H1 (cell line): ENCODE measurements around the gene RIMBP2. TPM values are rescaled to one million over a fixed set of nuclear protein-coding genes. Genes with fewer than 3 reads are reported as not detected.
"Not testable (repeated sequence)": the region's sequence is repeated elsewhere in the genome, so short reads cannot be mapped to it uniquely, and the experiment has no call there.

Source experiments
- CTCF ChIA-PET: fragments of 300-600 bp; sonication (Branson Sonifier 250); formaldehyde crosslinking; loops from one replicate; lab custom pipeline; 2021; ENCODE audit not compliant: partially characterized antibody; lab: Charles Lee
- POLR2A ChIA-PET: fragments of 300-600 bp; sonication (Branson Sonifier 250); formaldehyde crosslinking; loops from one replicate; lab custom pipeline; 2021; ENCODE audit warnings: inconsistent platforms; ENCODE audit not compliant: partially characterized antibody; lab: Charles Lee
- DNase-seq, 2 experiments: peaks; one replicate each; pipeline versions ENCODE4 v3.0.0 to v3.0.0-alpha.2; 2010 to 2022; ENCODE audit warnings: low spot score in 2 of 2, low read depth in 1 of 2, mixed read lengths in 1 of 2
- FAIRE-seq: peaks from 2 replicates; lab custom pipeline; 2011; peaks lifted over from hg19 to GRCh38; lab: Jason Lieb, UNC
- H2AFZ ChIP-seq: 2 replicates; pipeline ENCODE4 v1.8.1; 2012; ENCODE audit warnings: low read length, inconsistent platforms
- H2AK5ac ChIP-seq: 2 replicates; pipeline ENCODE4 v1.6.1; 2013; ENCODE audit warnings: low read depth, low read length
- H2BK120ac ChIP-seq: replicated peaks from 2 replicates; pipeline ENCODE3; 2013; ENCODE audit warnings: low read depth, low read length, inconsistent platforms
- H2BK12ac ChIP-seq: 2 replicates; pipeline ENCODE4 v1.6.1; 2013; ENCODE audit warnings: low read depth, low read length
- H2BK15ac ChIP-seq: 2 replicates; pipeline ENCODE4 v1.6.1; 2013; ENCODE audit warnings: low read length
- H2BK20ac ChIP-seq: 2 replicates; pipeline ENCODE4 v1.6.1; 2013; ENCODE audit warnings: low read length
- H2BK5ac ChIP-seq: 2 replicates; pipeline ENCODE4 v1.6.1; 2013; ENCODE audit warnings: low read depth, low read length
- H3K14ac ChIP-seq: 2 replicates; pipeline ENCODE4 v1.6.1; 2013; ENCODE audit warnings: inconsistent platforms; ENCODE audit not compliant: insufficient read length
- H3K18ac ChIP-seq: 2 replicates; pipeline ENCODE4 v1.6.1; 2013; ENCODE audit warnings: low read length; ENCODE audit errors: extremely low read depth
- H3K23ac ChIP-seq: 2 replicates; pipeline ENCODE4 v1.6.1; 2013; ENCODE audit warnings: inconsistent platforms; ENCODE audit not compliant: insufficient read length
- H3K23me2 ChIP-seq: 2 replicates; pipeline ENCODE4 v1.6.1; 2013; ENCODE audit warnings: low read depth, low read length
- H3K27ac ChIP-seq: 2 replicates; pipeline ENCODE4 v1.6.1; 2011; ENCODE audit warnings: low read depth, low read length, inconsistent platforms
- H3K27me3 ChIP-seq, 4 experiments: replicated peaks in 1 of 4; 1 replicate in 1 of 4; 2 replicates in 3 of 4; pipeline versions ENCODE4 v1.6.1 to v1.8.1; 2011 to 2013; ENCODE audit warnings: low read length in 3 of 4, mild to moderate bottlenecking in 3 of 4, inconsistent platforms in 2 of 4, mixed read lengths in 2 of 4, moderate library complexity in 1 of 4; ENCODE audit not compliant: control insufficient read depth in 3 of 4, insufficient read depth in 3 of 4; ENCODE audit errors: extremely low read depth in 1 of 4
- H3K36me3 ChIP-seq, 4 experiments: 2 replicates each; pipeline versions ENCODE4 v1.6.1 to v1.8.1; 2011 to 2013; ENCODE audit warnings: mild to moderate bottlenecking in 4 of 4, low read length in 3 of 4, moderate library complexity in 2 of 4, control low read depth in 1 of 4, inconsistent platforms in 1 of 4; ENCODE audit not compliant: insufficient read depth in 4 of 4, control insufficient read depth in 2 of 4
- H3K4ac ChIP-seq: replicated peaks from 2 replicates; pipeline ENCODE3; 2013; ENCODE audit warnings: low read length, low read depth, mixed read lengths, inconsistent platforms; ENCODE audit not compliant: insufficient read length
- H3K4me1 ChIP-seq, 4 experiments: replicated peaks in 1 of 4; 1 replicate in 1 of 4; 2 replicates in 3 of 4; pipeline versions ENCODE4 v1.6.1 to v1.8.1; 2011 to 2013; ENCODE audit warnings: low read length in 3 of 4, inconsistent platforms in 2 of 4, mixed read lengths in 1 of 4; ENCODE audit not compliant: insufficient read depth in 4 of 4, control insufficient read depth in 3 of 4
- H3K4me2 ChIP-seq, 2 experiments: 2 replicates each; pipeline versions ENCODE4 v1.6.1 to v1.8.1; 2011 to 2013; ENCODE audit warnings: low read depth in 2 of 2, low read length in 2 of 2, control low read depth in 1 of 2, inconsistent platforms in 1 of 2, mild to moderate bottlenecking in 1 of 2; ENCODE audit not compliant: insufficient read depth in 1 of 2
- H3K4me3 ChIP-seq, 4 experiments: fragments of 200-600, 300-600 bp in 1 of 4; sonication (generic), shearing (Covaris generic), sonication (Bioruptor Twin) in 1 of 4; 2 replicates each; pipeline versions ENCODE4 v1.5.1 to v1.8.1; 2011 to 2016; ENCODE audit warnings: low read length in 4 of 4, low read depth in 3 of 4, control low read depth in 2 of 4, inconsistent platforms in 2 of 4, mild to moderate bottlenecking in 2 of 4, mixed read lengths in 1 of 4, moderate library complexity in 1 of 4; ENCODE audit not compliant: insufficient read depth in 2 of 4; ENCODE audit errors: extremely low read depth in 1 of 4
- H3K56ac ChIP-seq: replicated peaks from 2 replicates; pipeline ENCODE3; 2013; ENCODE audit warnings: low read depth, mild to moderate bottlenecking, mixed read lengths, low read length, inconsistent platforms; ENCODE audit not compliant: insufficient read length
- H3K79me1 ChIP-seq: 2 replicates; pipeline ENCODE4 v1.6.1; 2013; ENCODE audit warnings: low read depth, low read length, control low read depth
- H3K79me2 ChIP-seq, 2 experiments: 2 replicates each; pipeline versions ENCODE4 v1.6.1 to v1.8.1; 2012 to 2013; ENCODE audit warnings: low read length in 2 of 2, mild to moderate bottlenecking in 2 of 2, inconsistent platforms in 1 of 2; ENCODE audit not compliant: insufficient read depth in 2 of 2, control insufficient read depth in 1 of 2
- H3K9ac ChIP-seq, 4 experiments: replicated peaks in 1 of 4; 1 replicate in 1 of 4; 2 replicates in 3 of 4; pipeline versions ENCODE4 v1.6.1 to v1.8.1; 2011 to 2013; ENCODE audit warnings: low read depth in 3 of 4, low read length in 3 of 4, control low read depth in 2 of 4, mild to moderate bottlenecking in 2 of 4, moderate library complexity in 2 of 4, inconsistent platforms in 1 of 4; ENCODE audit errors: extremely low read depth in 1 of 4
- H3K9me3 ChIP-seq, 2 experiments: 2 replicates each; pipeline versions ENCODE4 v1.6.1 to v1.8.1; 2012 to 2013; ENCODE audit warnings: mild to moderate bottlenecking in 2 of 2, moderate library complexity in 2 of 2, control low read depth in 1 of 2, inconsistent platforms in 1 of 2, low read depth in 1 of 2, low read length in 1 of 2, mixed read lengths in 1 of 2; ENCODE audit not compliant: insufficient read depth in 2 of 2
- H4K20me1 ChIP-seq, 2 experiments: replicated peaks in 1 of 2; 2 replicates each; pipeline versions ENCODE3 to v1.8.1; 2011 to 2013; ENCODE audit warnings: inconsistent platforms in 2 of 2, low read length in 2 of 2, mild to moderate bottlenecking in 1 of 2; ENCODE audit not compliant: insufficient read depth in 2 of 2, control insufficient read depth in 1 of 2
- H4K5ac ChIP-seq: 2 replicates; pipeline ENCODE4 v1.6.1; 2013; ENCODE audit warnings: low read length, low read depth, mixed read lengths, inconsistent platforms; ENCODE audit not compliant: insufficient read length
- H4K8ac ChIP-seq: 2 replicates; pipeline ENCODE4 v1.8.0; 2013; ENCODE audit warnings: mild to moderate bottlenecking, moderate library complexity, low read length, inconsistent platforms; ENCODE audit not compliant: insufficient read depth; ENCODE audit errors: extremely low read depth
- H4K91ac ChIP-seq: replicated peaks from 2 replicates; pipeline ENCODE3; 2013; ENCODE audit warnings: low read length, mixed read lengths, inconsistent platforms; ENCODE audit not compliant: insufficient read length
- ASH2L ChIP-seq: fragments of 200-600, 300-600 bp; sonication (generic); IDR thresholded peaks from one replicate; pipeline ENCODE4 v1.7.1; 2017; ENCODE audit warnings: low read length
- BCL11A ChIP-seq, 2 experiments: IDR thresholded peaks; one replicate each; pipeline ENCODE4 v1.6.1; 2011; ENCODE audit warnings: low read depth in 2 of 2, low read length in 2 of 2, mild to moderate bottlenecking in 2 of 2
- PHF8 ChIP-seq: fragments of 200-600 bp; sonication (generic); conservative IDR thresholded peaks from 2 replicates; pipeline ENCODE4 v1.7.1; 2012; ENCODE audit warnings: low read depth, mild to moderate bottlenecking, inconsistent platforms, low read length, moderate library complexity
- POLR2AphosphoS5 ChIP-seq: IDR thresholded peaks from 2 replicates; pipeline ENCODE4 v1.6.1; 2011; ENCODE audit warnings: low read depth, low read length
- YY1 ChIP-seq: IDR thresholded peaks from 2 replicates; pipeline ENCODE4 v1.6.1; 2011; ENCODE audit warnings: low read depth, mild to moderate bottlenecking, low read length
- WGBS, 2 experiments: shearing (Covaris generic) in 1 of 2; methylation state at CpG; one replicate each; pipeline versions ENCODE4 v1.1.6 to v1.1.7; 2013 to 2015; ENCODE audit warnings: low lambda C conversion rate in 2 of 2, mixed read lengths in 2 of 2, inconsistent platforms in 1 of 2, low coverage in 1 of 2, missing lambda C conversion rate in 1 of 2; ENCODE audit not compliant: insufficient replicate concordance in 2 of 2, insufficient coverage in 1 of 2, insufficient read length in 1 of 2; ENCODE audit errors: extremely low coverage in 1 of 2, missing lambda C conversion rate in 1 of 2; 5-methylcytosine and 5-hydroxymethylcytosine counted together
- polyA plus RNA-seq, 7 experiments: library from polyadenylated mRNA; depleted of rRNA in 3 of 7; stranded (reverse) in 5 of 7; unstranded in 2 of 7; fragments of >200 nt in 5 of 7; fragments of 200-250 nt in 2 of 7; gene quantifications; 1 replicate in 5 of 7; 2 replicates in 1 of 7; 4 replicates in 1 of 7; pipeline versions ENCODE4 v1.2.1 to v1.2.3, GENCODE V29; 2011 to 2013; ENCODE audit warnings: missing spikeins in 2 of 7, mixed read lengths in 2 of 7
- total RNA-seq: library from RNA; stranded (reverse); fragmentation: NEBNext Ultra II Directional; extraction: Animal tissue kit (Norgen Biotek cat#: 25700); gene quantifications from 2 replicates; pipeline ENCODE4 v1.2.1, GENCODE V29; 2021
- TF ChIP-seq, protein P1 (sequence below), 3 experiments: IDR thresholded peaks; 1 replicate in 2 of 3; 2 replicates in 1 of 3; pipeline versions ENCODE4 v1.5.1 to v1.6.1; 2011; ENCODE audit warnings: low read length in 3 of 3, mild to moderate bottlenecking in 3 of 3, inconsistent platforms in 2 of 3, low read depth in 1 of 3, moderate library complexity in 1 of 3; ENCODE audit not compliant: insufficient read depth in 1 of 3; ENCODE audit errors: control extremely low read depth in 1 of 3
- TF ChIP-seq, protein P2 (sequence below): IDR thresholded peaks from 2 replicates; pipeline ENCODE4 v1.6.1; 2011; ENCODE audit warnings: low read depth, mild to moderate bottlenecking, low read length; ENCODE audit not compliant: insufficient read depth

Gene RIMBP2
- total and polyA plus RNA-seq, 2 of the 8 experiments (the other 6 are each of a cell fraction or from before 2014, with no cell fraction given): 0.18 to 0.65 TPM

DNA sequence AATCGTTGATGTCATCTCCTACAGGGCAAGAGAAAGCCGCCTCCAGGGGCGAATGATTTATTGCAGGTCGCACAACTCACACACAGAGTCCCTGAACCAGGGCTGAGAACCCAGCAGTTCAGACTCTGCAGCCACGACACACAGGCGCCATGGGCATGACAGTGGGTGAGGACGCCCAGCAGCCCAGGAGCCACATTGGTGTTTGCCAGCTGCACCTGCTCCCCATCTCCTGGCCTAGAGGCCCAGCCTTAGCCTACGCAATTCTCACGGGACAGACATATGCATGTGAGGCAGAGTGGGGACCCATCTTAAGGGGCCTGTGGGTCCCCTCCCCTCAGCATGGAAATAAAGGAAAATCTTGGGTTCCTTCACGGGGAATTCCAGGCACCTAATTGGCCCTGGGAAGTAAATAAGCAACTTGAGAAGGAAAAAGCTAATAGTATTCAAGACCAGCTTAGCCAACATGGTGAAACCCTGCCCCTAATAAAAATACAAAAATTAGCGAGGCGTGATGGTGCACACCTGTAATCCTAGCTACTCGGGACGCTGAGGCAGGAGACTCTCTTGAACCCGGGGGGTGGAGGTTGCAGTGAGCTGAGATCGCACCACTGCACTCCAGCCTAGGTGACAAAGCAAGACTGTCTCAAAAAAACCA is 69.3 kb downstream of the RIMBP2 start (continued):
- TF ChIP-seq, protein P1, sequence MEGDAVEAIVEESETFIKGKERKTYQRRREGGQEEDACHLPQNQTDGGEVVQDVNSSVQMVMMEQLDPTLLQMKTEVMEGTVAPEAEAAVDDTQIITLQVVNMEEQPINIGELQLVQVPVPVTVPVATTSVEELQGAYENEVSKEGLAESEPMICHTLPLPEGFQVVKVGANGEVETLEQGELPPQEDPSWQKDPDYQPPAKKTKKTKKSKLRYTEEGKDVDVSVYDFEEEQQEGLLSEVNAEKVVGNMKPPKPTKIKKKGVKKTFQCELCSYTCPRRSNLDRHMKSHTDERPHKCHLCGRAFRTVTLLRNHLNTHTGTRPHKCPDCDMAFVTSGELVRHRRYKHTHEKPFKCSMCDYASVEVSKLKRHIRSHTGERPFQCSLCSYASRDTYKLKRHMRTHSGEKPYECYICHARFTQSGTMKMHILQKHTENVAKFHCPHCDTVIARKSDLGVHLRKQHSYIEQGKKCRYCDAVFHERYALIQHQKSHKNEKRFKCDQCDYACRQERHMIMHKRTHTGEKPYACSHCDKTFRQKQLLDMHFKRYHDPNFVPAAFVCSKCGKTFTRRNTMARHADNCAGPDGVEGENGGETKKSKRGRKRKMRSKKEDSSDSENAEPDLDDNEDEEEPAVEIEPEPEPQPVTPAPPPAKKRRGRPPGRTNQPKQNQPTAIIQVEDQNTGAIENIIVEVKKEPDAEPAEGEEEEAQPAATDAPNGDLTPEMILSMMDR (IDR thresholded peaks at IDR 0.05; ENCODE audit: control extremely low read depth in 1 of 3, insufficient read depth in 1 of 3, low read depth in 1 of 3, low read length in 3 of 3): no peak
- TF ChIP-seq PHF8: no peak
- no peak for TF ChIP-seq ASH2L
- TF ChIP-seq, protein P2, sequence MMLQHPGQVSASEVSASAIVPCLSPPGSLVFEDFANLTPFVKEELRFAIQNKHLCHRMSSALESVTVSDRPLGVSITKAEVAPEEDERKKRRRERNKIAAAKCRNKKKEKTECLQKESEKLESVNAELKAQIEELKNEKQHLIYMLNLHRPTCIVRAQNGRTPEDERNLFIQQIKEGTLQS: no peak
- TF ChIP-seq YY1: no peak
- no peak for TF ChIP-seq BCL11A (IDR thresholded peaks at IDR 0.05; ENCODE audit: low read depth in 2 of 2, low read length in 2 of 2)
- TF ChIP-seq POLR2AphosphoS5: no peak

DNA sequence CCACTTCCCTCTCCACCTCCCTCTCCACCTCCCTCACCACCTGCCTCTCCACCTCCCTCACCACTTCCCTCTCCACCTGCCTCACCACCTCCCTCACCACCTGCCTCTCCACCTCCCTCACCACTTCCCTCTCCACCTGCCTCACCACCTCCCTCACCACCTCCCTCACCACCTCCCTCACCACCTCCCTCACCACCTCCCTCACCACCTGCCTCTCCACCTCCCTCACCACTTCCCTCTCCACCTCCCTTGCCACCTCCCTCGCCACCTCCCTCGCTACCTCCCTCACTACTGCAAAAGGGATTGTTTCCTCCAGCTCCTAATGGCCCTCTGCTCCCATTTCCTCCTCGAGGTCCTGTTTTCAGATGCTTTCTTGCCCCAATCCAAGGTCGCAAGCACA is 69.9 kb downstream of the RIMBP2 start:
- H3K4me3 ChIP-seq, H3K4ac ChIP-seq, H3K27ac ChIP-seq, H2BK15ac ChIP-seq, H4K5ac ChIP-seq, H3K23ac ChIP-seq, H3K9ac ChIP-seq, H4K8ac ChIP-seq, FAIRE-seq, H4K20me1 ChIP-seq, H3K79me2 ChIP-seq, H3K27me3 ChIP-seq, H3K4me2 ChIP-seq, H2BK20ac ChIP-seq, H2BK120ac ChIP-seq, H2AK5ac ChIP-seq, H2BK5ac ChIP-seq, H3K4me1 ChIP-seq, H2BK12ac ChIP-seq, DNase-seq, H4K91ac ChIP-seq, H3K9me3 ChIP-seq, H3K36me3 ChIP-seq, H3K56ac ChIP-seq, H3K79me1 ChIP-seq, H3K18ac ChIP-seq, H3K23me2 ChIP-seq, H2AFZ ChIP-seq, H3K14ac ChIP-seq: not testable (repeated sequence)
- CTCF ChIA-PET: interaction anchor here (1.3 kb wide), 1 partner anchor 9 kb away, joined by 3 read pairs; no protein-coding TSS in a partner anchor
- POLR2A ChIA-PET: interaction anchor here (0.8 kb wide), 1 partner anchor 10 kb away, joined by 3 read pairs; no protein-coding TSS in a partner anchor
- 77% methylated on average over 4 of the region's 4 CpGs; no CpG with 5 or more reads in 1 of the 2 experiments for WGBS, 2 experiments
